Panc1 (cell line): ENCODE measurements around the gene SELENOI. TPM values are rescaled to one million over a fixed set of nuclear protein-coding genes. Genes with fewer than 3 reads are reported as not detected.

Experiments
- ATAC-seq: fragments of 200-7000 bp; cut with Tn5 transposase; 2 replicates; pipeline ENCODE4 v1.9.1; 2020; ENCODE audit warnings: mild to moderate bottlenecking, moderate library complexity
- BruUV-seq: library from RNA; stranded (reverse); fragments of 400-500 nt; replicated peaks from 2 replicates; lab custom pipeline; 2021; lab: Mats Ljungman, UMichigan
- CTCF ChIA-PET: fragments of 300-600 bp; sonication (Branson Sonifier 250); formaldehyde crosslinking; loops from one replicate; lab custom pipeline; 2022; ENCODE audit warnings: antibody characterized with exemption; lab: Charles Lee
- POLR2A ChIA-PET: fragments of 300-600 bp; sonication (Branson Sonifier 250); formaldehyde crosslinking; loops from one replicate; lab custom pipeline; 2022; ENCODE audit warnings: antibody characterized with exemption; lab: Charles Lee
- DNase-seq: peaks from one replicate; pipeline ENCODE4 v3.0.0-alpha.2; 2010; ENCODE audit warnings: low read depth, low spot score
- H3K27ac ChIP-seq: 2 replicates; pipeline ENCODE4 v1.5.1; 2011; ENCODE audit warnings: mild to moderate bottlenecking, low read length, inconsistent platforms
- H3K27me3 ChIP-seq: fragments of 200-500 bp; sonication (Bioruptor generic); 2 replicates; pipeline ENCODE4 v1.6.0; 2014; ENCODE audit warnings: low read length, inconsistent platforms; ENCODE audit not compliant: control insufficient read depth, insufficient read depth
- H3K36me3 ChIP-seq: fragments of 200-500 bp; sonication (Bioruptor generic); 2 replicates; pipeline ENCODE4 v1.5.1; 2014; ENCODE audit warnings: inconsistent platforms, mild to moderate bottlenecking, low read length, moderate library complexity; ENCODE audit not compliant: control insufficient read depth, insufficient read depth
- H3K4me1 ChIP-seq: 2 replicates; pipeline ENCODE4 v1.5.1; 2011; ENCODE audit warnings: inconsistent platforms, mild to moderate bottlenecking, low read length, moderate library complexity; ENCODE audit not compliant: control insufficient read depth, insufficient read depth
- H3K4me3 ChIP-seq, 2 experiments: 2 replicates each; pipeline ENCODE4 v1.5.1; 2011 to 2012; ENCODE audit warnings: low read depth in 2 of 2, low read length in 2 of 2, mild to moderate bottlenecking in 2 of 2, inconsistent platforms in 1 of 2, moderate library complexity in 1 of 2
- H3K9me3 ChIP-seq: fragments of 200-500 bp; sonication (Bioruptor generic); 2 replicates; pipeline ENCODE4 v1.5.1; 2014; ENCODE audit warnings: low read depth, mild to moderate bottlenecking, inconsistent platforms, low read length, moderate library complexity; ENCODE audit not compliant: control insufficient read depth, insufficient read depth
- CTCF ChIP-seq: fragments of 450-650 bp; IDR thresholded peaks from 2 replicates; pipeline ENCODE4 v1.5.1; 2017; ENCODE audit warnings: mild to moderate bottlenecking
- POLR2AphosphoS5 ChIP-seq: IDR thresholded peaks from 2 replicates; pipeline ENCODE4 v1.6.1; 2012; ENCODE audit warnings: mild to moderate bottlenecking, low read depth, low read length, moderate library complexity
- REST ChIP-seq, 2 experiments: IDR thresholded peaks; 2 replicates each; pipeline ENCODE4 v1.6.1; 2011 to 2012; ENCODE audit warnings: low read depth in 2 of 2, control low read depth in 1 of 2, low read length in 1 of 2, mild to moderate bottlenecking in 1 of 2, moderate library complexity in 1 of 2; ENCODE audit not compliant: insufficient read depth in 1 of 2
- SIN3A ChIP-seq: IDR thresholded peaks from 2 replicates; pipeline ENCODE4 v1.6.1; 2012; ENCODE audit warnings: low read depth, mild to moderate bottlenecking, low read length, moderate library complexity, borderline replicate concordance; ENCODE audit not compliant: insufficient read depth
- TCF7L2 ChIP-seq: IDR thresholded peaks from 2 replicates; pipeline ENCODE4 v1.6.1; 2011; ENCODE audit warnings: mild to moderate bottlenecking, low read depth, low read length, inconsistent platforms
- in situ Hi-C: cut with HindIII; loops from 2 replicates; pipeline ENCODE4 v1.10.0; 2016; ENCODE audit warnings: low sequenced_read_pairs, low pct_unique_long_range_greater_than_20kb
- intact Hi-C: fragments of 100-400 bp; cut with micrococcal nuclease; formaldehyde crosslinking; loops from one replicate; pipeline ENCODE4 v1.10.0; 2022; ENCODE audit not compliant: unreplicated experiment
- total RNA-seq: library from RNA; stranded (reverse); gene quantifications from one replicate; pipeline ENCODE4 v1.2.1, GENCODE V29; 2021; ENCODE audit not compliant: unreplicated experiment

Gene SELENOI
- total RNA-seq, 1 experiment from 2014 or later, result 28.5 TPM

GRCh38 chr2:26347286-26347865 is 1.4 kb downstream of the SELENOI start:
- intact Hi-C loops (no loop called here), in situ Hi-C loops (no loop called here)
- no peak for ATAC-seq
- ChIA-PET CTCF (no interaction called here), POLR2A (interaction anchor here (0.7 kb wide), 1 partner anchor 1256 kb away, joined by 3 read pairs; no protein-coding TSS in a partner anchor)
- peak overlapping the region; percentile 83 to 98 for H3K4me3 ChIP-seq
- TF ChIP-seq CTCF (no peak), TCF7L2 (no peak), POLR2AphosphoS5 (no peak), SIN3A (no peak), REST (IDR thresholded peaks at IDR 0.05; ENCODE audit: insufficient read depth in 1 of 2, low read depth in 2 of 2, low read length in 1 of 2) (no peak)
- H3K27ac ChIP-seq, result peak overlapping the region; percentile 86
- H3K36me3 ChIP-seq, result peaks cover 3% of the 10 kb centered on the region; the same call in 1 of the 2 replicates
- peaks cover 27% of the 10 kb centered on the region for H3K4me1 ChIP-seq
- no peaks in the 10 kb centered on the region for H3K27me3 ChIP-seq
- H3K9me3 ChIP-seq, result no peaks in the 10 kb centered on the region
- BruUV-seq, result no TSS peak
- DNase-seq, result no peak

- in situ Hi-C loops (no loop called here), intact Hi-C loops (no loop called here)
- H3K4me1 ChIP-seq, result peaks cover 15% of the 10 kb centered on the region
- POLR2A ChIA-PET, result no interaction called here
- no peaks in the 10 kb centered on the region for H3K9me3 ChIP-seq
- no peak for DNase-seq
- TF ChIP-seq POLR2AphosphoS5 (no peak), SIN3A (no peak), TCF7L2 (no peak), REST (IDR thresholded peaks at IDR 0.05; ENCODE audit: insufficient read depth in 1 of 2, low read depth in 2 of 2, low read length in 1 of 2) (no peak)
- H3K4me3 ChIP-seq, result no peak overlapping the region
- no peaks in the 10 kb centered on the region for H3K27me3 ChIP-seq
- CTCF ChIA-PET, result no interaction called here
- no peak overlapping the region for H3K27ac ChIP-seq
- no TSS peak for BruUV-seq
- ATAC-seq, result no peak
- peaks cover 3% of the 10 kb centered on the region; the same call in 1 of the 2 replicates for H3K36me3 ChIP-seq
These were observed 3.7 kb downstream of the SELENOI start for GRCh38 chr2:26349690-26350089.
